ENCODE results near the gene DUSP8. TPM values are rescaled to one million over a fixed set of nuclear protein-coding genes. Genes with fewer than 3 reads are reported as not detected.

The DUSP8 gene, protein sequence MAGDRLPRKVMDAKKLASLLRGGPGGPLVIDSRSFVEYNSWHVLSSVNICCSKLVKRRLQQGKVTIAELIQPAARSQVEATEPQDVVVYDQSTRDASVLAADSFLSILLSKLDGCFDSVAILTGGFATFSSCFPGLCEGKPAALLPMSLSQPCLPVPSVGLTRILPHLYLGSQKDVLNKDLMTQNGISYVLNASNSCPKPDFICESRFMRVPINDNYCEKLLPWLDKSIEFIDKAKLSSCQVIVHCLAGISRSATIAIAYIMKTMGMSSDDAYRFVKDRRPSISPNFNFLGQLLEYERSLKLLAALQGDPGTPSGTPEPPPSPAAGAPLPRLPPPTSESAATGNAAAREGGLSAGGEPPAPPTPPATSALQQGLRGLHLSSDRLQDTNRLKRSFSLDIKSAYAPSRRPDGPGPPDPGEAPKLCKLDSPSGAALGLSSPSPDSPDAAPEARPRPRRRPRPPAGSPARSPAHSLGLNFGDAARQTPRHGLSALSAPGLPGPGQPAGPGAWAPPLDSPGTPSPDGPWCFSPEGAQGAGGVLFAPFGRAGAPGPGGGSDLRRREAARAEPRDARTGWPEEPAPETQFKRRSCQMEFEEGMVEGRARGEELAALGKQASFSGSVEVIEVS
- total RNA-seq: under 0.01 and 0.09 TPM in 2 replicates

DNA sequence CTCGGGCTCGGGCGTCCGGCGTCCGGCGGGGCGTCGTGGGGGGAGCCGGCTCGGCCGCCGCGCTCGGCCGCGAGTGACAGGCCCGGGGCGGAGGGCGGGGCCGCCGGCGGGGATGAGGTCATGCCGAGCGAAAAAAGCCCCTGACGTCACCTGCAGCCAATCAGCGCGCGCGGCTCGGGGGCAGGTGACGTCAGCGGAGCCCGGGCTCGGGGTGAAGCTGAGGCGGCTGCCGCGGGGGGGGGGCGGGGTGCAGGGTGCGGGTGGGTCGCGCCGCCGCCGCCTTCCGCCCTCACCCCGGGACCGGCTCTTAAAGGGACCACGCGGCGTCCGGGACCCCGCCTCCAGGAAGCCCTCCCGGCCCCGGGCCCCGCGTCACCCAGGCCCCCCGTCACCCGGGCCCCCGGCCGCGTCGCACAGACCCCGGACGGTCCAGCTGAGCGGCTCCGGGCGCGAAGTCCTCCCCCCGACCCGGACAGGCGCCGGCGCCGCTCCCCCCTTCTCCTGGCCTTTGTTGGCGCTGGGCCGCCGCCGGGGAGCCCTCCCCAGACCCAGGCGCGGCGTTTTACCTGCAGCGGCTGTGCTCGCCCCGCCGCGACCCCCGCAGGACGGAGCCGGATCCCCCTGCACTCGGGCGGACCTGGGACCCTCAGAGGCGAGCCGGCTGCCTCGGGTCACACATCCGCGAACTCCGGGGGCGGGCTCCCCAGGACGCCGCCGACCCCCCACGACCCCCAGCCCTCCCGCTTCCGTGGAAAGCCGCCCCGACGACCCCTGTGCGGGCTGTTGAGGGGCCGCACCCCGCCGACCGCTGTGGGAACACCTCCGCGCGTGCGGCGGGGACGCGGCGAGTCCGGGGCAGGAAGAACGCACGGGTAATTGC is at the start of gene DUSP8:
Gene DUSP8 (minus strand): TSS at position 75 of the 880 bp plus-strand sequence. CDS start 6,445 bp downstream, outside the sequence.

DNA sequence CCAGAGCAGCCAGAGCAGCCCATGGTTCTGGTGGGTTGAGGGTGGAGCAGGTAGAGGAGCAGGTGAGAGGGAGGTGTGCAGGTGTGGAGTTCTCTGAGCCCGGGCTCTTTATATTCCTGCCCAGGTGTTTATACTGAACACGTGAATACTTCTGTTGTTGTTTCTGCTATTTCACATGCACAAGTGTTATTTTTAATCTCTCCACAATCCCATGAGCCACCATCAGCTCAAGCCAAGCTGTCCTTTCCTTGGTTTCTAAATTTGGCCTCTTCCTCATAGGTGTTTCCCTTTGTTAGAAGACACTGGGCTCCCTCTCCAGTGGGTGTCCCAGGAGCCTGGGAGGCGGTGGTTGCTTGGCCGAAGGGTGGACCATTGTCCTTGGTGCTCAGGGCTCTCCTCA is 36.3 kb upstream of the DUSP8 start, which contains the start of gene KRTAP5-3:
Gene KRTAP5-3 (minus strand): TSS at position 101 of the 400 bp plus-strand sequence. CDS start 78 bp downstream, at position 23.

DNA sequence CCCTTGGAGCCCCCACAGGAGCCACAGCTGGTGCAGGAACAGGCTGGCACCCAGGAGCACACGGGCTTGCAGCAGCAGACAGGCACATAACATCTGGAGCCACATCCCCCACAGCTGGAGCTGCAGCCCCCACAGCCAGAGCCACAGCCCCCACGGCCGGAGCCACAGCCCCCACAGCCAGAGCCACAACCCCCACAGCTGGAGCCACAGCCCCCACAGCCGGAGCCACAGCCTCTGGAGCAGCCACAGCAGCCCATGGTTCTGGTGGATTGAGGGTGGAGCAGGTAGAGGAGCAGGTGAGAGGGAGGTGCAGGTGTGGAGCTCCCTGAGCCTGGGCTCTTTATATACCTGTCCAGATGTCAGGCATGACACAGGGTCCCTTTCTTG is 25.9 kb upstream of the DUSP8 start, which contains the start of gene KRTAP5-2:
Gene KRTAP5-2 (minus strand): TSS at position 301 of the 387 bp plus-strand sequence. CDS start 44 bp downstream, at position 257.

DNA sequence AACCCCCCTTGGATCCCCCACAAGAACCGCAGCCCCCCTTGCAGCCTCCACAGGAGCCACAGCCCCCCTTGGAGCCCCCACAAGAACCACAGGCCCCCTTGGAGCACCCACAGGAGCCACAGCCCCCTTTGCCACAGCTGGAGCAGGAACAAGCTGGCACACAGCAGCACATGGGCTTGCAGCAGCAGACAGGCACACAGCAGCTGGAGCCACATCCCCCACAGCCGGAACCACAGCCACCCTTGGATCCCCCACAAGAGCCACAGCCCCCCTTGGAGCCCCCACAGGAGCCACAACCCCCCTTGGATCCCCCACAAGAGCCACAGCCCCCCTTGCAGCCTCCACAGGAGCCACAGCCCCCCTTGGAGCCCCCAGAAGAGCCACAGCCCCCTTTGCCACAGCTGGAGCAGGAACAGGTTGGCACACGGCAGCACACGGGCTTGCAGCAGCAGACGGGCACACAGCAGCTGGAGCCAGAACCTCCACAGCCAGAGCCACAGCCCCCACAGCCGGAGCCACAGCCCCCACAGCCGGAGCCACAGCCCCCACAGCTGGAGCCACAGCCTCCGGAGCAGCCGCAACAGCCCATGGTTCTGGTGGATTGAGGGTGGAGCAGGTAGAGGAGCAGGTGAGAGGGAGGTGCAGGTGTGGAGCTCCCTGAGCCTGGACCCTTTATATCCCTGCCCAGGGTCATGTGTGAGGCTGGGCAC is 12.7 kb upstream of the DUSP8 start, which contains the start of gene KRTAP5-1:
Gene KRTAP5-1 (minus strand): TSS at position 623 of the 710 bp plus-strand sequence. CDS start 34 bp downstream, at position 589.

Other genes starting within 250 kb of the DUSP8 start
- gene BRSK2, start 182.3 kb downstream of the DUSP8 start, total RNA-seq: 0.14 and 0.18 TPM in 2 replicates
- gene MOB2, start 85.5 kb downstream of the DUSP8 start, total RNA-seq: 24.3 and 25.2 TPM in 2 replicates
- not detected in 2 replicates for gene KRTAP5-1, start 13.0 kb upstream of the DUSP8 start, total RNA-seq
- gene KRTAP5-2, start 26.0 kb upstream of the DUSP8 start, total RNA-seq: not detected in 2 replicates
- gene KRTAP5-3, start 36.2 kb upstream of the DUSP8 start, total RNA-seq: not detected in 2 replicates
- gene KRTAP5-4, start 49.9 kb upstream of the DUSP8 start, total RNA-seq: not detected in 2 replicates
- gene KRTAP5-5, start 57.5 kb upstream of the DUSP8 start, total RNA-seq: not detected in 2 replicates
- gene KRTAP5-6, start 124.9 kb upstream of the DUSP8 start, total RNA-seq: not detected in 2 replicates
- gene IFITM10, start 178.3 kb upstream of the DUSP8 start, total RNA-seq: 0.28 and 0.65 TPM in 2 replicates
- 131 and 251 TPM in 2 replicates for gene CTSD, start 191.7 kb upstream of the DUSP8 start, total RNA-seq